Osteocyte (in vitro differentiated cells): ENCODE data around the gene REXO2. TPM values are rescaled to one million over a fixed set of nuclear protein-coding genes. Genes with fewer than 3 reads are reported as not detected.

Source experiments
- DNase-seq: peaks from one replicate; pipeline ENCODE4 v3.0.0; 2021; ENCODE audit warnings: mixed read lengths; ENCODE audit not compliant: unreplicated experiment; ENCODE audit errors: extremely low spot score
- H3K27ac Mint-ChIP-seq: one replicate; pipeline ENCODE4 v1.8.0; 2021; ENCODE audit warnings: mild to moderate bottlenecking, mixed read lengths; ENCODE audit not compliant: unreplicated experiment
- H3K27me3 Mint-ChIP-seq: one replicate; pipeline ENCODE4 v1.8.0; 2021; ENCODE audit warnings: mixed read lengths; ENCODE audit not compliant: unreplicated experiment
- H3K36me3 Mint-ChIP-seq: one replicate; pipeline ENCODE4 v1.8.0; 2021; ENCODE audit warnings: mixed read lengths; ENCODE audit not compliant: unreplicated experiment
- H3K4me1 Mint-ChIP-seq: one replicate; pipeline ENCODE4 v1.8.0; 2021; ENCODE audit warnings: mixed read lengths; ENCODE audit not compliant: unreplicated experiment
- H3K4me3 Mint-ChIP-seq: one replicate; pipeline ENCODE4 v1.8.0; 2021; ENCODE audit warnings: mild to moderate bottlenecking, moderate library complexity, mixed read lengths; ENCODE audit not compliant: unreplicated experiment
- H3K9me3 Mint-ChIP-seq: one replicate; pipeline ENCODE4 v1.8.0; 2021; ENCODE audit warnings: mixed read lengths; ENCODE audit not compliant: unreplicated experiment
- CTCF ChIP-seq: fragments of 200-600 bp; sonication (generic); IDR thresholded peaks from 2 replicates; pipeline ENCODE4 v1.5.0; 2021; ENCODE audit warnings: antibody characterized with exemption, mild to moderate bottlenecking, moderate library complexity
- total RNA-seq: library from RNA; stranded (reverse); gene quantifications from 2 replicates; pipeline ENCODE4 v1.2.1, GENCODE V29; 2021

Gene REXO2
- total RNA-seq, 1 donor from 2014 or later: 124 TPM

GRCh38 chr11:114447892-114448291 is 8.6 kb downstream of the REXO2 start:
- Mint-ChIP-seq H3K27me3 (no peaks in the 10 kb centered on the region), H3K9me3 (no peaks in the 10 kb centered on the region), H3K4me1 (peaks cover 28% of the 10 kb centered on the region), H3K4me3 (no peak overlapping the region), H3K36me3 (peaks cover 44% of the 10 kb centered on the region), H3K27ac (peak overlapping the region; percentile 92)
- no peak for TF ChIP-seq CTCF
- no peak for DNase-seq

DNA sequence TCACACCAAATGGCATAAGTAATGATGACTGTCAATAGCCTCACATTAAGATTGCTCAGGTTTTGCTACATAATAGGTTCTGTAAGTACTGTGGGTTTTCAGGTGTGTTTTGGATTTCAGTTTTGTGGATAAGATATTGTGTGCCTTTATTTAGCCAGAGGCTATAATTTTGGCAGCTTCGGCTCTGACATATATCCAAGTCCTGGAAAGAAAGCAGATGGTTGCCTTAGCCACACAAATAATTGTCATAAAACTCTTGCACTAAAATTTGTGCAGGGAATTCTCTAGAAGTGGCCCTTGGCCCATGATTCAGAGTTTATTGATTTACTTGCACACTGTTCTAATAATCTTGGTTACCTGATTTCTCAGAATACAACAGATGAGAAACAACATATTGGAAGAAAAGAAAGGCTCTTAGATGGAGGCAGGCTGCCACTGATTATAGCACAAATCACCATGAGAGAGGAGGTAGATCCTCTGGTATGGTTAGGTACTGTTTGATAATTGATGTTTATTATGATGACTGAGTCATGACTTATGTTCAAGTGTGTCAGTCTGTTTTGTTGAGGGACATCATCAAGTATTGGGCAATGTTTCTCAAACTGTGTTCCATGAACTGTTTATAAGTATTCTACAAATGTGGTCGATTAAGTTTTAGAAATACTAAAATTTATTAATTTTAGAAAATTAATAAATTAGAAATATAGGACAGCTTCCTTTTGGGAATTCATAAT is 9.6 kb downstream of the REXO2 start:
- DNase-seq: no peak
- H3K36me3 Mint-ChIP-seq: peaks cover 47% of the 10 kb centered on the region
- no peaks in the 10 kb centered on the region for H3K27me3 Mint-ChIP-seq
- H3K4me1 Mint-ChIP-seq: peaks cover 27% of the 10 kb centered on the region
- TF ChIP-seq CTCF: no peak
- H3K4me3 Mint-ChIP-seq: no peak overlapping the region
- H3K27ac Mint-ChIP-seq: peak overlapping the region; percentile 92
- no peaks in the 10 kb centered on the region for H3K9me3 Mint-ChIP-seq

DNA sequence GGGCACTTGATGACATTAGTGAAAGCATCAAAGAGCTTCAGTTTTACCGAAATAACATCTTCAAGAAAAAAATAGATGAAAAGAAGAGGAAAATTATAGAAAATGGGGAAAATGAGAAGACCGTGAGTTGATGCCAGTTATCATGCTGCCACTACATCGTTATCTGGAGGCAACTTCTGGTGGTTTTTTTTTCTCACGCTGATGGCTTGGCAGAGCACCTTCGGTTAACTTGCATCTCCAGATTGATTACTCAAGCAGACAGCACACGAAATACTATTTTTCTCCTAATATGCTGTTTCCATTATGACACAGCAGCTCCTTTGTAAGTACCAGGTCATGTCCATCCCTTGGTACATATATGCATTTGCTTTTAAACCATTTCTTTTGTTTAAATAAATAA is 10.6 kb downstream of the REXO2 start:
- Mint-ChIP-seq H3K9me3 (no peaks in the 10 kb centered on the region), H3K27ac (no peak overlapping the region), H3K27me3 (no peaks in the 10 kb centered on the region), H3K36me3 (peaks cover 38% of the 10 kb centered on the region), H3K4me1 (peaks cover 27% of the 10 kb centered on the region), H3K4me3 (no peak overlapping the region)
- no peak for TF ChIP-seq CTCF
- no peak for DNase-seq

- Mint-ChIP-seq H3K9me3 (no peaks in the 10 kb centered on the region), H3K36me3 (peaks cover 24% of the 10 kb centered on the region)
- TF ChIP-seq CTCF: no peak
These were observed 13.1 kb downstream of the REXO2 start for GRCh38 chr11:114452399-114452798.

DNA sequence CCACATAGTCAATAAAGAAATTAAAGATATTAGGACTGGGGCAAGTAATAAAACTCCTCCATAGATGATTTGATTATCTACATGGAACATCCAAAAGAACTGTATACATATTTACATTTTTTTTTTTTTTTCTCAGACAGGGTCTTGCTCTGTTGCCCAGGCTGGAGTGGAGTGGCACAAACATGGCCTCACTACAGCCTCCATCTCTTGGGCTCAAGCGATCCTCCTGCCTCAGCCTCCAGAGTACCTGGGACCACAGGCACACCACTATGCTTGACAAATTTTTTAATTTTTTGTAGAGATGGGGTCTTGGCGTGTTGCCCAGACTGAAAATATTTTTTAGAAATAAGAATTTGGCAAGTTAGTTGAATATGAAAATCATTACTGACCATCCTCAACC is 24.7 kb downstream of the REXO2 start:
- no peak overlapping the region for H3K27ac Mint-ChIP-seq
- no peak for DNase-seq
- H3K4me3 Mint-ChIP-seq: no peak overlapping the region
- TF ChIP-seq CTCF: no peak
- peaks cover 14% of the 10 kb centered on the region for H3K36me3 Mint-ChIP-seq
- no peaks in the 10 kb centered on the region for H3K27me3 Mint-ChIP-seq
- peaks cover 11% of the 10 kb centered on the region for H3K9me3 Mint-ChIP-seq
- H3K4me1 Mint-ChIP-seq: no peaks in the 10 kb centered on the region

More at GRCh38 chr11:114452399-114452798, 13.1 kb downstream of the REXO2 start:
- DNase-seq: no peak
- Mint-ChIP-seq H3K4me3 (no peak overlapping the region), H3K27ac (no peak overlapping the region), H3K4me1 (peaks cover 19% of the 10 kb centered on the region), H3K27me3 (no peaks in the 10 kb centered on the region)
